SIG-M5 treated with dmso at 0.1 percent for 504 hours (cell line): Measurements from ENCODE around the gene TSPEAR.
"Not testable (repeated sequence)": the region's sequence is repeated elsewhere in the genome, so short reads cannot be mapped to it uniquely, and the experiment has no call there.

Source experiments
- DNase-seq: peaks from one replicate; lab custom pipeline; 2025; ENCODE audit not compliant: unreplicated experiment; lab: John Stamatoyannopoulos, UW

The TSPEAR gene

GRCh38 chr21:44556879-44557278 lies 154.5 kb downstream of the TSPEAR start:
- DNase-seq: no peak

- no peak for DNase-seq
Observed at GRCh38 chr21:44555200-44555875, 156.0 kb downstream of the TSPEAR start.

- no peak for DNase-seq
Observed at GRCh38 chr21:44552681-44553080, 158.7 kb downstream of the TSPEAR start.

- no peak for DNase-seq
Observed at GRCh38 chr21:44552136-44552535, 159.2 kb downstream of the TSPEAR start.

- no peak for DNase-seq
Observed at GRCh38 chr21:44551340-44551961, 159.9 kb downstream of the TSPEAR start, which contains the start of gene KRTAP10-2. Gene KRTAP10-2, minus strand, starts transcription at chr21:44551505. Its CDS starts 47 bp downstream, at chr21:44551458.

- DNase-seq: no peak
Observed at GRCh38 chr21:44550807-44551206, 160.6 kb downstream of the TSPEAR start.

- DNase-seq: not testable (repeated sequence)
Observed at GRCh38 chr21:44550285-44550684, 161.1 kb downstream of the TSPEAR start.

GRCh38 chr21:44549525-44550211 lies 161.7 kb downstream of the TSPEAR start:
- DNase-seq: no peak

GRCh38 chr21:44548922-44549321 lies 162.4 kb downstream of the TSPEAR start:
- DNase-seq: no peak

GRCh38 chr21:44548381-44548780 lies 163.0 kb downstream of the TSPEAR start:
- DNase-seq: no peak

- DNase-seq: no peak
Observed at GRCh38 chr21:44547656-44548331, 163.6 kb downstream of the TSPEAR start.

- DNase-seq: no peak
Observed at GRCh38 chr21:44544566-44544965, 166.8 kb downstream of the TSPEAR start.

- DNase-seq: no peak
Observed at GRCh38 chr21:44542716-44543115, 168.7 kb downstream of the TSPEAR start.

- no peak for DNase-seq
Observed at GRCh38 chr21:44540741-44541288, 170.6 kb downstream of the TSPEAR start.

- no peak for DNase-seq
Observed at GRCh38 chr21:44539991-44540666, 171.2 kb downstream of the TSPEAR start, which contains the start of gene KRTAP10-1. Gene KRTAP10-1, minus strand, starts transcription at chr21:44540195. Its CDS starts 45 bp downstream, at chr21:44540150.

- DNase-seq: no peak
Observed at GRCh38 chr21:44539046-44539445, 172.3 kb downstream of the TSPEAR start.

GRCh38 chr21:44537930-44538911 lies 173.2 kb downstream of the TSPEAR start:
- DNase-seq: no peak

GRCh38 chr21:44535963-44536362 lies 175.4 kb downstream of the TSPEAR start:
- DNase-seq: no peak

- DNase-seq: no peak
Observed at GRCh38 chr21:44534688-44535087, 176.7 kb downstream of the TSPEAR start.
